Inflammatory macrophage treated with lipopolysaccharide for 1 hour (primary cell): ENCODE results near the gene TBC1D22A.

Source experiments
- DNase-seq, 2 donors: peaks; one replicate each; pipeline ENCODE4 v3.0.0-alpha.2; 2020 to 2022

The TBC1D22A gene

GRCh38 chr22:46737105-46737975 lies 25.1 kb upstream of the TBC1D22A start:
- peak in 1 of 2 donors; percentile 34 for DNase-seq

DNA sequence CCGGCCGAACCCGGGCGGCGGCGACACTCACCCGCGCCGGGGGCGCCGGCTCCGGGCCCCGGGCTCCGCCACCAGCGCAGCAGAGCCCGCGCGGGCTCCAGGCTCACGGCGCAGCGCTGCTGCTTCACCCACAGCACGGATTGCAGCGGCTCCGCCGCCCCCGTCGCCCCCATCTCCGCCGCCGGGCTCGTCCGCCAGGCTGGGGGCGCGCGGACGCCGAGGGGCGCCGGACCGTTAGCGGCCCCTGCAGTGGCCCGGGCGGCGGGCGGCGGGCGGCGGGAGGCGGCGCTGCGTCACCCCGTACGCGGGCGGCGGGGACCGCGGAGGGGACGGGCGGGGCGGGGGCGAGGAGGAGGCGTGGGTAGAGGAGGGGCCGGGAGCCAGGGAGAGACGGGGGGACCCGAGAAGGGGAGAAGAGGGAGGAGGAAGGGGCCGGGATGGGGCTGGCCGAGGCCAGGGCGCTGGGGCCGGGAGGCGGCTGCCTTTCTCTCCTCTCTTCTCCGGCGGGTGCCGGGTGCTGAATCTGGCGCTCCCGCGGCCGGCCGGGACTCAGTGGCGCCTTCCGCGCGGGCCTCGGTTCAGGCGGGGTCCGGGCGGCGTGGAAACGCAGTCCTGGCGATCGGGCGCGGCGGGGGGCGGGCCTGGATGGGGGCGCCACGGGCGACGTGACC lies 24.3 kb upstream of the TBC1D22A start, which contains the start of gene CERK:
Gene CERK (minus strand): TSS at position 277 of the 671 bp plus-strand sequence. CDS start 104 bp downstream, at position 173.
- peak in 1 of 2 donors; percentile 27 for DNase-seq

GRCh38 chr22:46738647-46739093 lies 23.8 kb upstream of the TBC1D22A start:
- DNase-seq, result no peak

GRCh38 chr22:46739094-46739870 lies 23.2 kb upstream of the TBC1D22A start:
- no peak for DNase-seq

DNA sequence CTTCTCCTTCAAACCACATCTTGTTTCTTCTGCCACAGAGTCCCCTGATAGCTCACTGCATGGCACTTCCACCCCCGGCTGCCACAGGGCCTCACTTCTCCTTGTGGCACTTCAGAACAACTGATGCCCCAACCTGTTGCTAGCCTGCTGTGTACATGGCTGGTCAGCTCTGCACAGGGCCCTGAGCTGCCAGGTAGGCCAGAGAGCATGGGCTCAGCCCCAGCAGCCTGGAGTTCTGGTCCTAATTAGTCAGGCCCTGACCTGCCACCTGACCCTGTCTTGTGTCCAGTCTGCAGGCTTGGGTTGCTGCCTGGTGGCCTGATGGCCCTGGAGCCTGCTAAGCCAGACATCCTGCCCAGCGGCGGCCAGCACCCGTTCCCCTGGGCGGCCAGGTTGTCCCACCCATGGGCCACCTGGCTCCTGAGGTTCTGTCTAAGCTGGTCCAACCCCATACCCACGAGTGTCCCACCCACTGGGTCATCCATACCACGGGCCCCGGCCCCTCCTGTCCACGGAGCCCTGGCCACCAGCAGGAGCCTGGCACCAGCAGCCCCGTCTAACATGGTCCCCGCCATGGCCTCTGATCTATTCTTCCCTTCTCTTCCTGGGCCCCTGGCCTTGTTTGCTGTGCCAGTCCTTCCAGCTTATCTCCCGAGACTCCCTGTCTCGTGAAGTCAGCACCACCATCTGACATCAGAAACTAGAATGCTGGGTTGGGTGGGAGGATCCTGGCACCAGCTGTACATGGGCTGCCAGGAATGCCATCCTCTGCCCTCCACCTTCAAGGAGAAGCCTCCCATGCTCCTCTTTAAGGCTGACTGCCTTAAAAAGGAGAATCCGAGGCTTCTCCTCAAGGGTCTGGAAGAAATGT lies 21.3 kb upstream of the TBC1D22A start:
- no peak for DNase-seq

GRCh38 chr22:46741974-46742519 lies 20.4 kb upstream of the TBC1D22A start:
- DNase-seq, result no peak

DNA sequence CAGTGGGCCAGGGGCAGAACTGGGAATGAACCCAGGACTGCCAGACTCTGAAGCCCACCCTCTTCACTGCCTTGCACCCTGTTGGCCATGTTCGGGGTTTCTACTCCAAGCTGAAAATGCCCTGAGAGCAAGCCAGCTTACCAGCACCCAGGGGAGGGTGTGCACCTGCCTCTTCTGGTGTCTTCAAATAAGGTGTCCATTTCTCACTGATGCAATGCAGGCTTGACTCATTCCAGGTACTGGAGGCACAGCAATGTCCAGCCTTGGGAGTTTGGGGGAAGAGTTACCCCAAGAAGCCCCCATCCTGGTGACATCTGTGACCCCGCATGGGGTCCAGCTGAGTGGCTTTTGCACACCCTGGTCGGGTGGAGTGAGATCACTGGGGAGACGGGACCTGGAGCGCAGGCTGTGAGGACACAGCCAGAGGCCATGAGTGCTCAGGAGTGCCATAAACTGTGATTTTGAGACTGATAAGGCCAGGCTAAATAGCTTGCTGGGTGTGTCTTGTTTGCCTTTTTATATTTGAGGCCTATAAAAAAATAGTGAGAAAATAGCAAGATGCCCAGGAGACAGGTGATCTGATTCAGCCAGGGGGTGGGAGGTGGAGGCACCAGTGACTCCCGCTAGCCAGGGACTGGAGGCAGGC lies 19.8 kb upstream of the TBC1D22A start:
- DNase-seq, result no peak

GRCh38 chr22:46744581-46744980 lies 17.9 kb upstream of the TBC1D22A start:
- DNase-seq, result no peak

DNA sequence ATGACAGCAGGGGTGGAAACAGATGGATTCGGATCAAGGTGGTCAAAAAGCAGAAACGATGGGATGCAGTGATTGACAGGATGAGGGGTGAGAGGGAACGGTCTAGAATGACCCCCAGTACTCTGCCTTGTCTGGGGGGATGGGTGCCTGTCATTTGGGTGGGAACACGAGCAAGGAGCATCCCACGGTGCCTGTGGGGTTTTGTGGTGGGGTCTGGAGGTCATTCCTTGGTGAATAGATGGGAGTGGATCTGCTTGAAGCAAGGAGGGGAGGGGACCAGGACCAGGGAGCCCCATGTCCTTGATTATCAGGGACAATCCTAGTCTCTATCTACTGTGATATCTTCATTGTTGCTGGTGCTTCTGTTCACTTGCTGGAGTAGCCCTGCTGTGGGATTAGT lies 16.3 kb upstream of the TBC1D22A start:
- no peak for DNase-seq

- DNase-seq, result no peak
These were observed 15.8 kb upstream of the TBC1D22A start for GRCh38 chr22:46746620-46747019.

- DNase-seq, result no peak
These were observed 14.8 kb upstream of the TBC1D22A start for GRCh38 chr22:46747646-46748045.

DNA sequence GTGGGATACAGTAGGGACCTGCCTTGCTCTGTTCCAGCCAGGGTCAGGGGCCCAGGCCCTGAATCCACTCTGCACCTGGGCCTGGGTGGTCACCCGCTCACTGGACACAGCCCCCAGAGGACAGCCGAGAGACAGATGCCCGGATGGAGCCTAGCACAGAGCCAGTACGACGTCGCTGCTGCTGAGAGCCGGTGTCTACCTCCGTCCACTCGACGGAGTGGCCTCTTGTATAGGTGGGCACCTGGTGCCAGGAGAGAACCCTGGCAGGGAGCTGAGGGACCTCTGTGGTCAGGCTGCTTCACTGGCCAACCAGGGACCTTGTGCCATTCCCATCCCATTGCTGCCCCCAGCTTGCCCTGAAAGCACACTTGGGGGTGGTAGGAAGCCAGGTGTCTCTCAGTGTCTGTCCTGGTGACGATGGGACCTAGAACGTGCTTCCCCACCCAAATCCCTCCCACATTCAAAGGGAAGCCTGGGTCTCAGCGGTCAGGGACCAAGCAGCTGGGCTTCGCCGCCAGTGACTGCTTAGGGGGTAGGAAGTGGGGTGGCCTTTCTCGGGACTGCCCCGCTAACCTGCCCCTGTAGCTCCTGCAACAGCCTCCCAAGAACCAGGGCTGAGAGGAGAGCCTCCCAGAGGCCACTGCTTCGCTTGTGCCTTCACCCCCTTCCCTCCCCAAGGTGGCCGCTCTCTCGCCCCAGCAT lies 14.1 kb upstream of the TBC1D22A start:
- DNase-seq, result no peak

DNA sequence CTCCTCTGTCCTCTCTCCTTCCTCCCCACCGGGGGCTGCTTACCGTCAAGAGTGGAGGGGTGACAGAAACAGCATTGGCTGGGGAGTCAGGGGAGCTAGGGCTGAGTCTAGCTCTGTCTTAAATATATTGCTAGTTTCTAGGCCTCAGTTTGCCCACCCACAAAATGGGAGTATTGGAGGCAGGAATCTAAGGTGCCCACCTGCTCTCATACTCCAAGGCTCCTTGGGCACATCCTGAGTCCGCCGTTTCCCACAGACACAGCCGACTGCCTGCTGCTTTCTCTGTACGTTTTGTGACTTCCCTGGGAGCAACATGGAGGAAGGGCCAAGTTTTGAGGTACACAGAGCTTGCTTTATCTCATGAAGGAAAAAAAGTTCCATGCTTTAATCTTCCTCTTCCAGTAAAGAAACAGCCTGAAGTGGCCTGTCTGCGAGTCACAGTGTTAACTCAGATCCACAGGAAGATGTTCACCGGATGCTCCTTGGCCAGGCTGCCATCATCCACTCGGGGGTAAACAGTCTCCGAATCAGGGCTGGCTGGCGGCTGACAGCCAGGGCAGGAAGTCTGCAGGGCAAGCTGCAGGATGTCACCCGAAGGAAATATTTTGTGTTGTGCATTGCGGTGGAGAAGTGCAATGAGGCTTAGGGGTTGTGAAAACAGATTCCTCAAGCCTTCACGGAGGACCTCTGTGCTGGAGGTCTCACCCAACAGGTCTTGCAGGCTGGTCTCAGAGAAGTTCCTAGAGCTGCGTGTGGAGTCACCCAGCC lies 13.4 kb upstream of the TBC1D22A start:
- peak; percentile 50 to 56 for DNase-seq

DNA sequence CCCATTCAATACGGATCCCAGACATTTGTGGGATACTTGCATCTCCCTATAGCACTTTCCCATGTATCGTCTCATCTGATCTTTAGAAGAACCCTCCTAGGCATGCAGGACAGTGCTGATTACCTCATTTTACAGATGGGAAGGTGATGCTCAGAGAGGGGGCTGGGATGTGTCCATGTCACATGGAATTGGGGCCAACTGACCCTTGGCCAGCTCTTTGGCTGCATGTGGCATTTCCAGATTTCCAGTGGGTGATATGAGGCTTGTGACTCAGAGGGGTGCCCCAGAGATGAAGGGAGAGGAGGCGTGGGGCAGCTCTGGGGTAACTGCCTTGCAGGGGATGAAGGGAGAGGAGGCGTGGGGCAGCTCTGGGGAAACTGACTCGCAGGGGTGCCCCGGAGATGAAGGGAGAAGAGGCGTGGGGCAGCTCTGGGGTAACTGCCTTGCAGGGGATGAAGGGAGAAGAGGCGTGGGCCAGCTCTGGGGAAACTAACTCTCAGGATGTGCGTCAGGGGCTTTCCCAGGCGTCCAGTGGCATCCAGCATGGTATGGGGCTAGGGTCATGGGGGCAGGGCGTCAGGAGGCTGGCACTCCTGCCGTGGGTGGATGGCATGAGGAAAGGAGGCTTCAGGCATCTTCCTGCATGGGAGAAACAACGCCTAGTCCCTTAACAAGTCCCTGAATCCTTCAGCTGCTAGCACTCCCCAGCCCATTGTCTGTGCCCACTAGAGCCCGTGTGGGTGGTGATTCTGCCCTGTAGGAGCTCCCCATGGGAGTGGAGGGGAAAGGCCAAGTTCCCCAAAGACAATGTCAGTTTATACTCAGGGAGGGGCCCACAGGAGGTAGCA lies 12.5 kb upstream of the TBC1D22A start:
- DNase-seq, result peak; percentile 89 to 98

- no peak for DNase-seq
These were observed 12.0 kb upstream of the TBC1D22A start for GRCh38 chr22:46750530-46750800.

DNA sequence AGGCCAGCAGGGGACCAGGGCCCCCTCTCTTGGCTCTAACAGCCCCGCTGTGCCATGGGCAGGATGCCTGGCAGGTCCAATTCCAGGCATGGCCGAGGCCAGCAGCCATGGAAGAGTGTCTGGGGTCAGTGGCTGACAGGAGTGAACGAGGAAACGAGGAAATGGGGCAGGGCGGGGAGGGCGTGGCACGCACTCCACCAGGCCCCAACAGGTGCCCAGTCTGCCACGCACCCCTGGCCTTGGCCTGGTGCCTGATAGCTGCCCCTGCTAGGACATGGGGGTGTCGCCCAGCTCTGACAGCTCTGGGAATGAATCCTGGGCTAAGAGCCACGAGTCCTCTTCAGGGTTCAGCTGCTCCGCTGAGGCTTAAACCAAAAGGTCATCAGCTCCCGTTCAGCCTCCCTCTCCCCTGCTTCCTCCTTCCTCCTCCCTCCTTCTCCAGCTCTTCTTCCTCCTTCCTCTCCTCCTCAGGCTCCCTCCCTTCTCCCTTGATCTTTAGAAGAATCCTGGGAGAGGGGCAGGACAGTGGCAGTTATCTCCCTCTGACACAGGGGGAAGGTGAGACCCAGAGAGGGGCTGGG lies 11.5 kb upstream of the TBC1D22A start:
- DNase-seq, result no peak

- no peak for DNase-seq
These were observed 10.0 kb upstream of the TBC1D22A start for GRCh38 chr22:46752286-46752987.

DNA sequence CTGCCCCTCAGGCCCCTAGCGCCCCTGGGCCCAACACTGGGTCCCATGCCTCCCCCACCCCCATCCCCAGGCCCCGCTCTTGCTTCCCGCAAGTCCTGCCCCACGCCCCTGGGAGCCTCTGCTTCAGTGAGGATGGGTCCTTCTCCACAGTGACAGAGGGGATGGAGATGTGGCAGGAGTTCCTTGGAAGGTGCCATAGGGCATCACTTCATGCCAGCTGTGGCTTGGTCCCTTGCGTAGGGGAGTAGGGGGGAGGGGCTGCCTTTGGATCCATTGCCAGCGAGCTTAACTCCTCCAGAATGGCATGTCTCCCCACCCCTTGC lies 9.5 kb upstream of the TBC1D22A start:
- DNase-seq, result no peak
